K562 (cell line): ENCODE measurements around the gene SPINT2. TPM values are rescaled to one million over a fixed set of nuclear protein-coding genes. Genes with fewer than 3 reads are reported as not detected.

Source experiments
- ATAC-seq: fragments of 200-7000 bp; cut with Tn5 transposase; 3 replicates; pipeline ENCODE4 v1.9.1; 2020; ENCODE audit warnings: moderate library complexity
- BruUV-seq: library from RNA; stranded (reverse); fragments of 400-500 nt; replicated peaks from 2 replicates; lab custom pipeline; 2021; lab: Mats Ljungman, UMichigan
- CTCF ChIA-PET: fragments of 300-600 bp; formaldehyde crosslinking; extraction: SDS; loops from one replicate; lab custom pipeline; 2021; ENCODE audit warnings: low intra/inter-chr PET ratio; lab: Yijun Ruan, JAX
- POLR2A ChIA-PET: fragments of 300-600, 350-650 bp; sonication (Branson Sonifier 250); formaldehyde crosslinking; extraction: SDS; loops from one replicate; lab custom pipeline; 2021; ENCODE audit warnings: antibody characterized with exemption, inconsistent platforms; lab: Yijun Ruan, JAX
- DNase-seq, 4 experiments: peaks; one replicate each; pipeline versions ENCODE4 v3.0.0 to v3.0.0-alpha.2; 2011 to 2018; ENCODE audit warnings: low spot score in 3 of 4, mixed read lengths in 3 of 4; ENCODE audit errors: extremely low read depth in 1 of 4
- FAIRE-seq: peaks from 2 replicates; lab custom pipeline; 2011; peaks lifted over from hg19 to GRCh38; lab: Jason Lieb, UNC
- H2AFZ ChIP-seq: 2 replicates; pipeline ENCODE4 v1.6.0; 2011; ENCODE audit warnings: low read depth, low read length, control low read depth, inconsistent platforms
- H3K27ac ChIP-seq: fragments of 200-600 bp; 3 replicates; pipeline ENCODE4 v1.8.0; 2011; ENCODE audit warnings: low read depth, mild to moderate bottlenecking, control low read depth, inconsistent platforms, low read length, moderate library complexity, mixed read lengths; ENCODE audit errors: extremely low read depth
- H3K27me3 ChIP-seq, 2 experiments: fragments of 300-600 bp in 1 of 2; 2 replicates in 1 of 2; 3 replicates in 1 of 2; pipeline versions ENCODE4 v1.6.0 to v1.8.0; 2011; ENCODE audit warnings: inconsistent platforms in 2 of 2, low read length in 2 of 2, mild to moderate bottlenecking in 1 of 2, mixed read lengths in 1 of 2, moderate library complexity in 1 of 2; ENCODE audit not compliant: control insufficient read depth in 2 of 2, insufficient read depth in 2 of 2
- H3K36me3 ChIP-seq: fragments of 300-600 bp; 3 replicates; pipeline ENCODE4 v1.8.0; 2011; ENCODE audit warnings: mild to moderate bottlenecking, low read length, inconsistent platforms; ENCODE audit not compliant: control insufficient read depth, insufficient read depth
- H3K4me1 ChIP-seq, 2 experiments: fragments of 200-600 bp in 1 of 2; replicated peaks in 1 of 2; 2 replicates in 1 of 2; 3 replicates in 1 of 2; pipeline versions ENCODE4 v1.5.1 to v1.8.0; 2011; ENCODE audit warnings: inconsistent platforms in 2 of 2, low read length in 2 of 2, mild to moderate bottlenecking in 1 of 2, mixed read lengths in 1 of 2, moderate library complexity in 1 of 2; ENCODE audit not compliant: control insufficient read depth in 2 of 2, insufficient read depth in 2 of 2
- H3K4me2 ChIP-seq: 2 replicates; pipeline ENCODE4 v1.6.1; 2011; ENCODE audit warnings: low read length, control low read depth, inconsistent platforms, mixed read lengths; ENCODE audit not compliant: insufficient read depth
- H3K4me3 ChIP-seq: fragments of 200-600 bp; sonication (generic), shearing (Covaris generic); 2 replicates; pipeline ENCODE4 v1.5.1; 2016; ENCODE audit warnings: control low read depth, inconsistent platforms
- H3K79me2 ChIP-seq: fragments of 200-600 bp; 3 replicates; pipeline ENCODE4 v1.8.0; 2011; ENCODE audit warnings: low read length, inconsistent platforms; ENCODE audit not compliant: control insufficient read depth, insufficient read depth
- H3K9ac ChIP-seq, 2 experiments: 2 replicates each; pipeline versions ENCODE4 v1.6.0 to v1.6.1; 2011; ENCODE audit warnings: low read depth in 2 of 2, low read length in 2 of 2, control low read depth in 1 of 2, inconsistent platforms in 1 of 2, mild to moderate bottlenecking in 1 of 2, mixed read lengths in 1 of 2; ENCODE audit not compliant: insufficient read depth in 1 of 2
- H3K9me1 ChIP-seq: one replicate; pipeline ENCODE4 v1.6.0; 2011; ENCODE audit warnings: inconsistent platforms, mild to moderate bottlenecking, low read length, moderate library complexity; ENCODE audit not compliant: control insufficient read depth, insufficient read depth
- H3K9me3 ChIP-seq: replicated peaks from 2 replicates; pipeline ENCODE4 v1.5.1; 2011; ENCODE audit warnings: low read depth, low read length, inconsistent platforms; ENCODE audit not compliant: control insufficient read depth, insufficient read depth
- H4K20me1 ChIP-seq: replicated peaks from 2 replicates; pipeline ENCODE4 v1.6.1; 2011; ENCODE audit warnings: low read length, inconsistent platforms, mixed read lengths; ENCODE audit not compliant: control insufficient read depth, insufficient read depth
- CAMTA2 ChIP-seq: fragments of 250-450 bp; sonication (Bioruptor Pico); conservative IDR thresholded peaks from 2 replicates; pipeline ENCODE4 v1.5.1; 2022
- JUNB ChIP-seq: fragments of 450-650 bp; formaldehyde crosslinking; conservative IDR thresholded peaks from 2 replicates; pipeline ENCODE4 v1.4.0; 2020; ENCODE audit warnings: mild to moderate bottlenecking
- KLF10 ChIP-seq: fragments of 250-450 bp; sonication (Bioruptor Pico); IDR thresholded peaks from 2 replicates; pipeline ENCODE4 v1.6.1; 2021; ENCODE audit warnings: matching md5 sums
- LEF1 ChIP-seq: fragments of 450-650 bp; IDR thresholded peaks from 2 replicates; pipeline ENCODE4 v1.6.1; 2016; ENCODE audit warnings: mild to moderate bottlenecking
- NBN ChIP-seq: fragments of 450-650 bp; IDR thresholded peaks from 2 replicates; pipeline ENCODE4 v1.6.1; 2016; ENCODE audit warnings: low read depth, mild to moderate bottlenecking
- RBM39 ChIP-seq: fragments of 200-400 bp; formaldehyde crosslinking; optimal IDR thresholded peaks from 2 replicates; pipeline ENCODE3; 2018; ENCODE audit warnings: low read depth, low read length
- RREB1 ChIP-seq: fragments of 250-450 bp; sonication (Bioruptor Pico); IDR thresholded peaks from 2 replicates; pipeline ENCODE4 v1.4.0; 2020
- SMAD2 ChIP-seq: fragments of 150-350 bp; IDR thresholded peaks from 2 replicates; pipeline ENCODE4 v1.6.1; 2014; ENCODE audit warnings: low read depth, mild to moderate bottlenecking, low read length
- TBP ChIP-seq: optimal IDR thresholded peaks from 2 replicates; pipeline ENCODE3; 2011; ENCODE audit warnings: low read depth, low read length, improper control_type of control experiment
- ZBTB26 ChIP-seq: fragments of 450-650 bp; formaldehyde crosslinking; IDR thresholded peaks from 2 replicates; pipeline ENCODE4 v1.4.0; 2022; ENCODE audit warnings: missing genetic modification characterization
- ZBTB8A ChIP-seq: fragments of 450-650 bp; IDR thresholded peaks from 2 replicates; pipeline ENCODE4 v1.6.1; 2018; ENCODE audit warnings: mild to moderate bottlenecking, moderate library complexity; ENCODE audit not compliant: partially characterized antibody
- ZNF347 ChIP-seq: fragments of 450-650 bp; formaldehyde crosslinking; IDR thresholded peaks from 2 replicates; pipeline ENCODE4 v1.4.0; 2020; ENCODE audit warnings: low read depth, mild to moderate bottlenecking, moderate library complexity
- ZNF445 ChIP-seq: fragments of 250-450 bp; sonication (Bioruptor Pico); IDR thresholded peaks from 2 replicates; pipeline ENCODE4 v1.4.0; 2020; ENCODE audit warnings: low read depth, mild to moderate bottlenecking, moderate library complexity
- ZNF551 ChIP-seq: fragments of 250-450 bp; sonication (Bioruptor Pico); IDR thresholded peaks from 2 replicates; pipeline ENCODE4 v1.5.0; 2021; ENCODE audit warnings: mild to moderate bottlenecking, moderate library complexity
- ZNF77 ChIP-seq: fragments of 250-450 bp; sonication (Bioruptor Pico); IDR thresholded peaks from 2 replicates; pipeline ENCODE4 v1.5.0; 2020
- ZNF79 ChIP-seq: fragments of 250-450 bp; sonication (Bioruptor Pico); IDR thresholded peaks from 2 replicates; pipeline ENCODE4 v1.4.0; 2020; ENCODE audit warnings: low read depth, mild to moderate bottlenecking, moderate library complexity
- WGBS: fragments of 100-300 bp; shearing (Covaris generic); methylation state at CpG from one replicate; pipeline ENCODE4 v1.1.6; 2016; ENCODE audit warnings: low coverage, mixed read lengths; ENCODE audit not compliant: insufficient coverage; ENCODE audit errors: missing lambda C conversion rate; 5-methylcytosine and 5-hydroxymethylcytosine counted together
- in situ Hi-C: fragments of 300-500 bp; cut with MboI; formaldehyde crosslinking; loops from 4 replicates; pipeline ENCODE4 v1.15.0; 2018; ENCODE audit warnings: inconsistent platforms, mixed read lengths
- intact Hi-C: fragments of 100-400 bp; cut with micrococcal nuclease; formaldehyde crosslinking; loops from 2 replicates; pipeline ENCODE4 v1.14.2; 2022
- polyA plus RNA-seq, 8 experiments: library from polyadenylated mRNA; depleted of rRNA in 4 of 8; stranded (reverse) in 5 of 8; unstranded in 3 of 8; fragments of >200 nt; fragmentation: Nextera tagmentation in 2 of 8; fragmentation: Illumina TruSeq in 1 of 8; extraction: Ambion mirVana in 2 of 8; extraction: Trizol in 1 of 8; gene quantifications; 2 replicates each; pipeline versions ENCODE4 v1.2.1 to v1.2.3, GENCODE V29; 2011 to 2014; ENCODE audit warnings: inconsistent platforms in 1 of 8, missing spikeins in 1 of 8
- total RNA-seq, 7 experiments: library from RNA; depleted of rRNA in 6 of 7; stranded (reverse); fragments of >200 nt in 6 of 7; fragmentation: Illumina TruSeq in 2 of 7; extraction: Trizol in 2 of 7; gene quantifications; 2 replicates each; pipeline versions ENCODE4 v1.2.1 to v1.2.3, GENCODE V29; 2011 to 2021; ENCODE audit warnings: low replicate concordance in 1 of 7
- TF ChIP-seq, protein P1 (sequence below): fragments of 250-450 bp; sonication (Bioruptor Pico); IDR thresholded peaks from 2 replicates; pipeline ENCODE4 v1.4.0; 2020

SPINT2 gene
- total and polyA plus RNA-seq, 9 of the 15 experiments (the other 6 are each of a cell fraction or from before 2014, with no cell fraction given), result 0.65 to 4.5 (median 3.4) TPM

GRCh38 chr19:38265921-38266429 lies 1.6 kb downstream of the SPINT2 start:
- H3K9me1 ChIP-seq, result no peaks in the 10 kb centered on the region
- 83% methylated on average over 11 of the region's 12 CpGs for WGBS
- no peaks in the 10 kb centered on the region for H3K9me3 ChIP-seq
- BruUV-seq, result no TSS peak
- no peaks in the 10 kb centered on the region for H3K36me3 ChIP-seq
- peak overlapping the region in 1 of 2 experiments; percentile 21; a peak in 1 of 4 replicates for H3K9ac ChIP-seq
- no peaks in the 10 kb centered on the region for H3K27me3 ChIP-seq
- H3K4me1 ChIP-seq, result peaks cover 44 to 52% of the 10 kb centered on the region in 2 experiments
- ATAC-seq (no peak), FAIRE-seq (no peak), DNase-seq (no peak)
- intact Hi-C loops, result no loop called here
- no peak overlapping the region for H3K4me2 ChIP-seq
- no peaks in the 10 kb centered on the region for H4K20me1 ChIP-seq
- H3K4me3 ChIP-seq, result no peak overlapping the region
- H3K27ac ChIP-seq, result no peak overlapping the region
- ChIA-PET CTCF (no interaction called here), POLR2A (interaction anchor here (0.7 to 1.7 kb wide), 3 partner anchors 11 to 17 kb away, joined by 4 to 5 read pairs (median 4); no protein-coding TSS in a partner anchor)
- in situ Hi-C loops, result no loop called here
- peak overlapping the region; percentile 72 for H2AFZ ChIP-seq
- no peaks in the 10 kb centered on the region for H3K79me2 ChIP-seq
- TF ChIP-seq ZNF79 (CRISPR knock-in tag) (no peak), ZNF77 (CRISPR knock-in tag) (no peak), JUNB (CRISPR knock-in tag) (no peak), ZBTB26 (CRISPR knock-in tag) (no peak), ZNF551 (CRISPR knock-in tag) (no peak), ZNF347 (CRISPR knock-in tag) (no peak), ZBTB8A (no peak), LEF1 (no peak), SMAD2 (no peak), CAMTA2 (no peak), KLF10 (CRISPR knock-in tag) (no peak), RBM39 (no peak), RREB1 (CRISPR knock-in tag) (no peak), ZNF445 (CRISPR knock-in tag) (no peak), TBP (no peak), NBN (no peak)
- TF ChIP-seq, protein P1, sequence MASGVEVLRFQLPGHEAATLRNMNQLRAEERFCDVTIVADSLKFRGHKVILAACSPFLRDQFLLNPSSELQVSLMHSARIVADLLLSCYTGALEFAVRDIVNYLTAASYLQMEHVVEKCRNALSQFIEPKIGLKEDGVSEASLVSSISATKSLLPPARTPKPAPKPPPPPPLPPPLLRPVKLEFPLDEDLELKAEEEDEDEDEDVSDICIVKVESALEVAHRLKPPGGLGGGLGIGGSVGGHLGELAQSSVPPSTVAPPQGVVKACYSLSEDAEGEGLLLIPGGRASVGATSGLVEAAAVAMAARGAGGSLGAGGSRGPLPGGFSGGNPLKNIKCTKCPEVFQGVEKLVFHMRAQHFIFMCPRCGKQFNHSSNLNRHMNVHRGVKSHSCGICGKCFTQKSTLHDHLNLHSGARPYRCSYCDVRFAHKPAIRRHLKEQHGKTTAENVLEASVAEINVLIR (CRISPR knock-in tag), result no peak
